Measurements from ENCODE around the gene CCDC112. TPM values are rescaled to one million over a fixed set of nuclear protein-coding genes. Genes with fewer than 3 reads are reported as not detected.
"Not testable (repeated sequence)": the region's sequence is repeated elsewhere in the genome, so short reads cannot be mapped to it uniquely, and the experiment has no call there.

The CCDC112 gene
- total RNA-seq, 1 donor from 2014 or later: 13.0 TPM

DNA sequence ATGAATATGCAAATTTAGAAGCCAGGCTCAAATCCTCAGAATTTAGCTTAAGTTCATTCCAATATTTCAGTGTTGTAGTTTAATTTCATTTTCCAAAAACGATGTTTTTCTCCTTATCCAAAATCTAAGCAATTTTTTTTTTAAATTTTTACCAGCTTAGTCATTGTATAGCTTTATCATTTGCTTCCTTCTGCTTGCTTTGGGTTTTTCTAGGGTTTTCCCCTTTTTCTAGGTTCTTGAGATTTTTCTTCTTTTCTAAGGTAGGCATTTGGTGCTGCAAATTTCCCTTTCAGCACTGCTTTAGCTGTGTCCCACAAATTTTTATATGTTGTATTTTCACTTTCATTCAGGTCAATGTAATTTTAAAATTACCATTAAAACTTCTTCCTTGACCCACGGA, 34.4 kb upstream of the CCDC112 start:
- Mint-ChIP-seq H3K4me1 (ENCODE audit: low read depth, unreplicated experiment) (no peaks in the 10 kb centered on the region), H3K9me3 (ENCODE audit: unreplicated experiment) (no peaks in the 10 kb centered on the region), H3K27me3 (ENCODE audit: low read depth, unreplicated experiment) (no peaks in the 10 kb centered on the region), H3K27ac (ENCODE audit: unreplicated experiment) (no peak overlapping the region), H3K4me3 (ENCODE audit: unreplicated experiment) (no peak overlapping the region), H3K36me3 (ENCODE audit: low read depth, unreplicated experiment) (no peaks in the 10 kb centered on the region)
- DNase-seq (ENCODE audit: low read depth) (no peak), FAIRE-seq (no peak)
- H3K27me3 ChIP-seq (ENCODE audit: insufficient read depth, low read length): no peaks in the 10 kb centered on the region
- no peaks in the 10 kb centered on the region for H3K79me2 ChIP-seq (ENCODE audit: insufficient read depth, low read length)
- no peak overlapping the region for H3K4me2 ChIP-seq (ENCODE audit: low read length)
- H4K20me1 ChIP-seq (ENCODE audit: insufficient read depth, low read length): no peaks in the 10 kb centered on the region
- H3K4me3 ChIP-seq (ENCODE audit: insufficient read depth, low read depth, low read length): no peak overlapping the region
- H2AFZ ChIP-seq (ENCODE audit: low read depth, low read length): no peak overlapping the region
- H3K27ac ChIP-seq (ENCODE audit: low read depth, low read length): no peak overlapping the region
- no peak overlapping the region for H3K9ac ChIP-seq (ENCODE audit: low read length)
- H3K9me3 ChIP-seq (ENCODE audit: insufficient read depth, low read depth, low read length): no peaks in the 10 kb centered on the region
- TF ChIP-seq, protein P1, sequence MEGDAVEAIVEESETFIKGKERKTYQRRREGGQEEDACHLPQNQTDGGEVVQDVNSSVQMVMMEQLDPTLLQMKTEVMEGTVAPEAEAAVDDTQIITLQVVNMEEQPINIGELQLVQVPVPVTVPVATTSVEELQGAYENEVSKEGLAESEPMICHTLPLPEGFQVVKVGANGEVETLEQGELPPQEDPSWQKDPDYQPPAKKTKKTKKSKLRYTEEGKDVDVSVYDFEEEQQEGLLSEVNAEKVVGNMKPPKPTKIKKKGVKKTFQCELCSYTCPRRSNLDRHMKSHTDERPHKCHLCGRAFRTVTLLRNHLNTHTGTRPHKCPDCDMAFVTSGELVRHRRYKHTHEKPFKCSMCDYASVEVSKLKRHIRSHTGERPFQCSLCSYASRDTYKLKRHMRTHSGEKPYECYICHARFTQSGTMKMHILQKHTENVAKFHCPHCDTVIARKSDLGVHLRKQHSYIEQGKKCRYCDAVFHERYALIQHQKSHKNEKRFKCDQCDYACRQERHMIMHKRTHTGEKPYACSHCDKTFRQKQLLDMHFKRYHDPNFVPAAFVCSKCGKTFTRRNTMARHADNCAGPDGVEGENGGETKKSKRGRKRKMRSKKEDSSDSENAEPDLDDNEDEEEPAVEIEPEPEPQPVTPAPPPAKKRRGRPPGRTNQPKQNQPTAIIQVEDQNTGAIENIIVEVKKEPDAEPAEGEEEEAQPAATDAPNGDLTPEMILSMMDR (IDR thresholded peaks at IDR 0.05; ENCODE audit: insufficient read depth, low read depth, low read length): no peak
- TF ChIP-seq EZH2 (IDR thresholded peaks at IDR 0.05; ENCODE audit: insufficient read depth, low read length): no peak
- no peaks in the 10 kb centered on the region for H3K36me3 ChIP-seq (ENCODE audit: insufficient read depth, low read length)
- H3K4me1 ChIP-seq (ENCODE audit: insufficient read depth, low read length): no peaks in the 10 kb centered on the region

DNA sequence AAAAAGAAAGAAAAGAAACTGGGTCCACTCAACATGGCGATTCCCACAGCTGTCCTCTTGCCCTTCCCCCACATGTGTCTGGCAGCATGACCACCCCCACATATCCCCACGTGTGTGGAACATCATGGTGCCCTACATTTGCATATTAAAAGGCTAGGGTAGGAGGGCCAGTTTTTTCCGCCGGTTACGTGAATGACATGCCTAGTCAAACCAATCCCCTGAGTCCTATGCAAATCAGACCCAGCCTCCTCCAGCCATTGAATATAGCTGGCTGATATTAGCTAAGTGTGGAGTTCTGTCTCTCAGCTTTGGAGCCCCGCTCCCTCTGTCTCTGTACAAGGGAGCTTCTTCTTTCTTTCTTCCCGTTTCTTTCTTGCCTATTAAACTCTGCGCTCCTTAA, 33.0 kb upstream of the CCDC112 start:
- H3K27ac Mint-ChIP-seq (ENCODE audit: unreplicated experiment): no peak overlapping the region
- Histone ChIP-seq H3K4me2 (ENCODE audit: low read length) (no peak overlapping the region), H3K79me2 (ENCODE audit: insufficient read depth, low read length) (no peaks in the 10 kb centered on the region), H3K4me1 (ENCODE audit: insufficient read depth, low read length) (no peaks in the 10 kb centered on the region), H2AFZ (ENCODE audit: low read depth, low read length) (no peak overlapping the region), H3K9ac (ENCODE audit: low read length) (no peak overlapping the region), H3K27ac (ENCODE audit: low read depth, low read length) (no peak overlapping the region), H3K27me3 (ENCODE audit: insufficient read depth, low read length) (no peaks in the 10 kb centered on the region), H3K4me3 (ENCODE audit: insufficient read depth, low read depth, low read length) (no peak overlapping the region), H4K20me1 (ENCODE audit: insufficient read depth, low read length) (no peaks in the 10 kb centered on the region), H3K9me3 (ENCODE audit: insufficient read depth, low read depth, low read length) (no peaks in the 10 kb centered on the region), H3K36me3 (ENCODE audit: insufficient read depth, low read length) (no peaks in the 10 kb centered on the region)
- no peak for DNase-seq (ENCODE audit: low read depth)
- TF ChIP-seq, protein P1 (IDR thresholded peaks at IDR 0.05; ENCODE audit: insufficient read depth, low read depth, low read length): no peak
- no peak for TF ChIP-seq EZH2 (IDR thresholded peaks at IDR 0.05; ENCODE audit: insufficient read depth, low read length)
- no peaks in the 10 kb centered on the region for H3K36me3 Mint-ChIP-seq (ENCODE audit: low read depth, unreplicated experiment)
- no peak overlapping the region for H3K4me3 Mint-ChIP-seq (ENCODE audit: unreplicated experiment)
- H3K9me3 Mint-ChIP-seq (ENCODE audit: unreplicated experiment): no peaks in the 10 kb centered on the region
- H3K27me3 Mint-ChIP-seq (ENCODE audit: low read depth, unreplicated experiment): no peaks in the 10 kb centered on the region
- H3K4me1 Mint-ChIP-seq (ENCODE audit: low read depth, unreplicated experiment): no peaks in the 10 kb centered on the region
- FAIRE-seq: no peak

DNA sequence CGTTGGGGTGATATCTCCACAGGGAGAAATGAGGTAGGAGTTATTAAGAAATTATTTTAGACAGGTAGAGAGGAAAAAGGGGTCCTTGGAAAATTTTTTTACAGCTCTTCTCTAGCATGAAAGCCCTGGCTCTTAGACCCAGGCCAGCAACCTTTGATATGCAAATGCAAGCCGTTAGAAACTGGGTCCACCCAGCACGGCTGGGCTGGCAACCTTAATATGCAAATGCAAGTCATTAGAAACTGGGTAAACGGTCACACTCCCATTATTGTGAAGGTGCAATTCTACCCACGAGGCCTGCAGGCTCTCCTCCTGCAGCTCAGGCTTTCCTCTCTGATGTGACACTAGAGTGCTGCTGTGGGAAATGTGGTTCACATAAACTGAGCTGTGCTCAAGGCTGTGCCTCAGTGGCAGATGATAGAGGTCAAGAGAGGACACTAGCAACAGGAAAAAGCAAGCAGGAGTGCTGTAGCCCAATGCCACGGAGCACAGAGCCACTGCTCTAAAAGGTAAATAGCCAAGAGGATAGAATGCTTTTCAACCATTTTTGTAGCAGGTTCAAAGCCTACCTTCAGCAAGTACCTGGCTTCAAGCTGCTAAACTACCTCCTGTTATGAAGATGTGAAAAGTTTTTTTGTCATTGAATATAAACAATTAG, 32.3 kb upstream of the CCDC112 start:
- H3K27ac Mint-ChIP-seq (ENCODE audit: unreplicated experiment); H2AFZ ChIP-seq (ENCODE audit: low read depth, low read length); H3K4me3 ChIP-seq (ENCODE audit: insufficient read depth, low read depth, low read length); H3K4me3 Mint-ChIP-seq (ENCODE audit: unreplicated experiment); H3K9me3 Mint-ChIP-seq (ENCODE audit: unreplicated experiment); H3K9me3 ChIP-seq (ENCODE audit: insufficient read depth, low read depth, low read length); H3K4me1 ChIP-seq (ENCODE audit: insufficient read depth, low read length); H3K27me3 Mint-ChIP-seq (ENCODE audit: low read depth, unreplicated experiment); H3K9ac ChIP-seq (ENCODE audit: low read length); H3K27me3 ChIP-seq (ENCODE audit: insufficient read depth, low read length); H3K27ac ChIP-seq (ENCODE audit: low read depth, low read length); H3K36me3 ChIP-seq (ENCODE audit: insufficient read depth, low read length); H3K79me2 ChIP-seq (ENCODE audit: insufficient read depth, low read length); H3K4me2 ChIP-seq (ENCODE audit: low read length); H3K36me3 Mint-ChIP-seq (ENCODE audit: low read depth, unreplicated experiment); FAIRE-seq; H4K20me1 ChIP-seq (ENCODE audit: insufficient read depth, low read length); H3K4me1 Mint-ChIP-seq (ENCODE audit: low read depth, unreplicated experiment); DNase-seq (ENCODE audit: low read depth): not testable (repeated sequence)

All from astrocyte (in vitro differentiated cells and primary cell).